ENCODE results near the gene SUGCT. TPM values are rescaled to one million over a fixed set of nuclear protein-coding genes. Genes with fewer than 3 reads are reported as not detected.

The SUGCT gene
- total and polyA plus RNA-seq, 10 donors = 1.4 to 13.6 (median 2.5) TPM

DNA sequence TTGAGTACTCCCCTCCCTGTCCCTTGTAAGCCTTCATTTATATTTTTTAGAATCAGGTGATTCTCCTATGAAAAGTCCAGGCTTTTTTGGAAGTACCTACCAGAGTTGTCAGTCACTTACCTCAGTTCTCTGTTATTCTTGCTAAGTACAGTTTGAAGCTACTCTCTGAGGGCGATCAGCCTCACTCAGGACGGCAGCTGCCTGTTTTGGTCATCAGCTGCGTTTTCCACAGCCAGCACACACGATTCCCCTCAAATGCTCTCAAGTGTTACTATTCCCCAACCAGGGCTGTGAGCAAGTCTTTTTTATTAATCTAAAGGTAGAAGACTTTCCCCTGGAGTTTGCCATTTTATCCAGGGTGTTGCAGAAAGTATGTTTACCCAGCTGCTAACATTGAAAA, 328.6 kb downstream of the SUGCT start:
- Histone ChIP-seq H3K9me3 (no peaks in the 10 kb centered on the region), H3K4me3 (no peak overlapping the region), H3K27me3 (replicated peaks in 1 of 7) (no peaks in the 10 kb centered on the region), H3K4me1 (no peaks in the 10 kb centered on the region), H3K27ac (no peak overlapping the region), H3K36me3 (no peaks in the 10 kb centered on the region)
- intact Hi-C loops (cut with DNase I; ENCODE audit: low total_unique reads) = no loop called here
- WGBS, 5 donors = 74 to 86% (median 83%) methylated on average over 4 of the region's 4 CpGs
- no peak for TF ChIP-seq POLR2A (IDR thresholded peaks at IDR 0.05)
- TF ChIP-seq, protein P1, sequence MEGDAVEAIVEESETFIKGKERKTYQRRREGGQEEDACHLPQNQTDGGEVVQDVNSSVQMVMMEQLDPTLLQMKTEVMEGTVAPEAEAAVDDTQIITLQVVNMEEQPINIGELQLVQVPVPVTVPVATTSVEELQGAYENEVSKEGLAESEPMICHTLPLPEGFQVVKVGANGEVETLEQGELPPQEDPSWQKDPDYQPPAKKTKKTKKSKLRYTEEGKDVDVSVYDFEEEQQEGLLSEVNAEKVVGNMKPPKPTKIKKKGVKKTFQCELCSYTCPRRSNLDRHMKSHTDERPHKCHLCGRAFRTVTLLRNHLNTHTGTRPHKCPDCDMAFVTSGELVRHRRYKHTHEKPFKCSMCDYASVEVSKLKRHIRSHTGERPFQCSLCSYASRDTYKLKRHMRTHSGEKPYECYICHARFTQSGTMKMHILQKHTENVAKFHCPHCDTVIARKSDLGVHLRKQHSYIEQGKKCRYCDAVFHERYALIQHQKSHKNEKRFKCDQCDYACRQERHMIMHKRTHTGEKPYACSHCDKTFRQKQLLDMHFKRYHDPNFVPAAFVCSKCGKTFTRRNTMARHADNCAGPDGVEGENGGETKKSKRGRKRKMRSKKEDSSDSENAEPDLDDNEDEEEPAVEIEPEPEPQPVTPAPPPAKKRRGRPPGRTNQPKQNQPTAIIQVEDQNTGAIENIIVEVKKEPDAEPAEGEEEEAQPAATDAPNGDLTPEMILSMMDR (IDR thresholded peaks at IDR 0.05 in 8 of 11, conservative IDR thresholded peaks at IDR 0.05 in 3 of 11) = no peak
- no peak for TF ChIP-seq POLR2AphosphoS5 (IDR thresholded peaks at IDR 0.05)
- no peak for DNase-seq

DNA sequence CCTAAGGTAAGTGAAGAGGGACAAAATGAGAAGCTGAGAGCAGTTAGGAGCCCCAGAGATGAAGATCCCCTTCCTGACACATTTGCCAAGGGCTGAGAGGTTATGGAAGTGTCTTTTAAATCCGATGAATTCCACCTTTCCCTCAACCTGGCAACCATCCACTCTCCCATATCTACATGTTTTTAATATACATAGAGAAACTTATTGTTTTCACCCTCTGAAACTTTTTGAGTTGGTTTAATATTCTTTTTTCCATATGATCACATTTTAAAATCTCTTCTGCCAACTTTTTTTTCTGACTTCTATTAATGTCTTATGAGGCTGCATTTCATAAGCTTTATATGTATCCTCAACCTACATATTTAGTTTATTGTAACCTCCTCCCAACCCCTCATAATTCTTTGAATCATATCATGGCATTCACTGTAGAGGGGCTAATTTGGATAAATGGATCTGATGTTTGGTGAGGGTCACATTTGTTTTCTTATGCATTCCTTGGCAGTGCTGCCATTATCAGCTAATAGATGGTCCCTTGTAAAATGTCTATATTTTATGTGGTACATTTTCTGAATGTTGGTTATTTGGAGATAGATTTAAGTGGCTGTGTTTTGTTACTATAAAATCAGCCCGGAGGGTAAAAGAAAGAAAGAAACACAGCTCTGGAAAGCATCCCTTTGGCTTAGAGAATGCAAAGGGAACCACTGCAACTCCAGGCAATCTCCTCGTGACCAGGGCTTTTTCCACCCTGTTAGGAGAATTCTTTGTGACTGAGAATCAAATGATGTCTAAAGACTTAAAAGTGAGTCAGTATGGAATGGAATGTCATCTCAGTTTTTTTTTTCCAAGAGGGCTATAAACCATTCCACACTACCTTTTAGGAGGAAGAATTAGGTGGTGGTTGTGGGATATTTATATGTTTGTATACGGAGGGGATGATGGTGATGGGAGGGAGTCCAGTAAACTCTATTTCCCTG, 334.4 kb downstream of the SUGCT start:
- no peak for TF ChIP-seq POLR2AphosphoS5 (IDR thresholded peaks at IDR 0.05)
- TF ChIP-seq, protein P1 (IDR thresholded peaks at IDR 0.05 in 8 of 11, conservative IDR thresholded peaks at IDR 0.05 in 3 of 11) = no peak
- no peak for TF ChIP-seq POLR2A (IDR thresholded peaks at IDR 0.05)
- Histone ChIP-seq H3K36me3 (no peaks in the 10 kb centered on the region), H3K9me3 (no peaks in the 10 kb centered on the region), H3K27ac (no peak overlapping the region), H3K27me3 (replicated peaks in 1 of 7) (no peaks in the 10 kb centered on the region), H3K4me1 (no peaks in the 10 kb centered on the region), H3K4me3 (no peak overlapping the region)
- intact Hi-C loops (cut with DNase I; ENCODE audit: low total_unique reads) = no loop called here
- DNase-seq = no peak
- WGBS, 5 donors = 74 to 83% (median 79%) methylated on average over 4 of the region's 4 CpGs

DNA sequence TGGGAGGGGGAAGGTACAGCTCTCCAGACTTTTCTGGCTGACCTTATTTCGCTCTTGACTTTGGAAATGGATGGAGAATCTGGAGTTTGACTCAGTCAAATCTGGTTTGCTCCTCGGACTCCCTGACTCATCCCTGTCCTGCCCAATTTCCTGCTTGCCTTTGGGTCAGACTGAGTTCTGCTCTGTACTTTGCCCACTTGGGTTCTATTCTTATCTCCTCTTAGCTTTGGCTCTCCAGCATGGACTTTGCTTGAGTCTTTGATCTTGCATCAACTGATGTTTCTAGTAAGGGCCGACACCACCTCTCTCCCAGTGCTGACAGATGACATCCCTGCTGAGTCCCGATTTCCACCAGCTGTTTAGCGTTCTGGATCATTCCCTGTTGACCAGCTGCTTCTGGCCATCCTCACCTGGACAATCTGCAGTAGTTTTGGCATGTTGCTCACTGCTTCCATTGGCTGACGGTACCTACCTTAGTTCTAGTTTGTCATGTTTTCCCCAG, 335.3 kb downstream of the SUGCT start:
- TF ChIP-seq, protein P1 (IDR thresholded peaks at IDR 0.05 in 8 of 11, conservative IDR thresholded peaks at IDR 0.05 in 3 of 11) = no peak
- TF ChIP-seq POLR2AphosphoS5 (IDR thresholded peaks at IDR 0.05) (no peak), POLR2A (IDR thresholded peaks at IDR 0.05) (no peak)
- H3K36me3 ChIP-seq = no peaks in the 10 kb centered on the region
- intact Hi-C loops (cut with DNase I; ENCODE audit: low total_unique reads) = no loop called here
- H3K4me1 ChIP-seq = no peaks in the 10 kb centered on the region
- DNase-seq = no peak
- WGBS, 5 donors = 81 to 90% (median 81%) methylated on average over 6 of the region's 6 CpGs
- H3K4me3 ChIP-seq = no peak overlapping the region
- no peaks in the 10 kb centered on the region for H3K9me3 ChIP-seq
- H3K27me3 ChIP-seq (replicated peaks in 1 of 7) = no peaks in the 10 kb centered on the region
- no peak overlapping the region for H3K27ac ChIP-seq

DNA sequence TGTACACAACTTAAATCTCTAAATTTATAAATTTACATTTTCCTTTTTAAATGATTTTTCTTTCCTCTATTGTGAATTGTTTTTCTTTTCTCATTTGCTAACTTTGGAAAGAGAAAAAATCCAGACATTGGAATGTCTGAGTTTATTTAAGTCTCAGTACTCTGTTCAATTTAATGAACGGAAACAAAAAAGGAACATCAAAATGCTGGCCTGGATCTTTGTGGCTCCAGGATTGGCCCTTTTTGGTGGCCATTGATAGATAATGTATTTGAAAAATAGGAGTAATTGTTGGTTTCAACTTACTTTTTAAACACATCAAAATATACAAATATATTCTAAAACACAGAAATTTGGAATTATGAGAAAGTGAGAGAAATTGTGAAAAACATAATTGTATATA, 336.0 kb downstream of the SUGCT start:
- Histone ChIP-seq H3K27me3 (replicated peaks in 1 of 7) (no peaks in the 10 kb centered on the region), H3K9me3 (no peaks in the 10 kb centered on the region), H3K4me1 (no peaks in the 10 kb centered on the region), H3K4me3 (no peak overlapping the region), H3K36me3 (no peaks in the 10 kb centered on the region), H3K27ac (no peak overlapping the region)
- TF ChIP-seq, protein P1 (IDR thresholded peaks at IDR 0.05 in 8 of 11, conservative IDR thresholded peaks at IDR 0.05 in 3 of 11) = no peak
- TF ChIP-seq POLR2AphosphoS5 (IDR thresholded peaks at IDR 0.05) (no peak), POLR2A (IDR thresholded peaks at IDR 0.05) (no peak)
- 85 to 91% (median 90%) methylated on average over 1 of the region's 1 CpG for WGBS, 5 donors
- intact Hi-C loops (cut with DNase I; ENCODE audit: low total_unique reads) = no loop called here
- no peak for DNase-seq
